Putamen (tissue), 1 donor: ENCODE results near the gene ZNF521.
"Not testable (repeated sequence)": the region's sequence is repeated elsewhere in the genome, so short reads cannot be mapped to it uniquely, and the experiment has no call there.

Source experiments
- DNase-seq: peaks from one replicate; pipeline ENCODE4 v3.0.0-alpha.2; 2016; ENCODE audit warnings: low spot score

The ZNF521 gene

GRCh38 chr18:25289001-25289631 is 62.9 kb downstream of the ZNF521 start:
- DNase-seq: no peak

- no peak for DNase-seq
These were observed 63.5 kb downstream of the ZNF521 start for GRCh38 chr18:25288340-25288938.

- DNase-seq: no peak
These were observed 64.9 kb downstream of the ZNF521 start for GRCh38 chr18:25287106-25287505.

GRCh38 chr18:25284861-25285550 is 67.0 kb downstream of the ZNF521 start:
- no peak for DNase-seq

GRCh38 chr18:25284281-25284680 is 67.7 kb downstream of the ZNF521 start:
- DNase-seq: no peak

GRCh38 chr18:25283781-25284180 is 68.2 kb downstream of the ZNF521 start:
- DNase-seq: no peak

GRCh38 chr18:25282896-25283703 is 68.9 kb downstream of the ZNF521 start:
- no peak for DNase-seq

GRCh38 chr18:25282282-25282681 is 69.7 kb downstream of the ZNF521 start:
- DNase-seq: no peak

GRCh38 chr18:25281556-25281955 is 70.4 kb downstream of the ZNF521 start:
- no peak for DNase-seq

GRCh38 chr18:25279961-25280360 is 72.0 kb downstream of the ZNF521 start:
- no peak for DNase-seq

GRCh38 chr18:25279556-25279955 is 72.4 kb downstream of the ZNF521 start:
- no peak for DNase-seq

- DNase-seq: no peak
These were observed 72.8 kb downstream of the ZNF521 start for GRCh38 chr18:25279133-25279532.

- DNase-seq: no peak
These were observed 73.6 kb downstream of the ZNF521 start for GRCh38 chr18:25278394-25278793.

- no peak for DNase-seq
These were observed 76.5 kb downstream of the ZNF521 start for GRCh38 chr18:25275412-25276001.

- DNase-seq: no peak
These were observed 77.0 kb downstream of the ZNF521 start for GRCh38 chr18:25274926-25275325.

- DNase-seq: not testable (repeated sequence)
These were observed 84.9 kb downstream of the ZNF521 start for GRCh38 chr18:25266931-25267527.

GRCh38 chr18:25262920-25263319 is 89.0 kb downstream of the ZNF521 start:
- no peak for DNase-seq

- no peak for DNase-seq
These were observed 90.2 kb downstream of the ZNF521 start for GRCh38 chr18:25261768-25262167.

GRCh38 chr18:25256439-25256838 is 95.5 kb downstream of the ZNF521 start:
- no peak for DNase-seq

GRCh38 chr18:25253779-25254178 is 98.2 kb downstream of the ZNF521 start:
- DNase-seq: no peak

GRCh38 chr18:25253136-25253535 is 98.8 kb downstream of the ZNF521 start:
- DNase-seq: no peak

- no peak for DNase-seq
These were observed 100.9 kb downstream of the ZNF521 start for GRCh38 chr18:25251068-25251467.
